ENCODE data around the gene SLC36A3.
"Not testable (repeated sequence)": the region's sequence is repeated elsewhere in the genome, so short reads cannot be mapped to it uniquely, and the experiment has no call there.

Gene SLC36A3

GRCh38 chr5:151317871-151318270 is 14.3 kb upstream of the SLC36A3 start:
- Histone ChIP-seq H3K4me1 (peaks cover 0 to 9% (median 6%) of the 10 kb centered on the region in 4 donors), H3K36me3 (no peaks in the 10 kb centered on the region), H3K9me3 (no peaks in the 10 kb centered on the region), H3K27ac (no peak overlapping the region), H3K4me3 (no peak overlapping the region), H3K27me3 (no peaks in the 10 kb centered on the region)
- TF ChIP-seq, protein P1, sequence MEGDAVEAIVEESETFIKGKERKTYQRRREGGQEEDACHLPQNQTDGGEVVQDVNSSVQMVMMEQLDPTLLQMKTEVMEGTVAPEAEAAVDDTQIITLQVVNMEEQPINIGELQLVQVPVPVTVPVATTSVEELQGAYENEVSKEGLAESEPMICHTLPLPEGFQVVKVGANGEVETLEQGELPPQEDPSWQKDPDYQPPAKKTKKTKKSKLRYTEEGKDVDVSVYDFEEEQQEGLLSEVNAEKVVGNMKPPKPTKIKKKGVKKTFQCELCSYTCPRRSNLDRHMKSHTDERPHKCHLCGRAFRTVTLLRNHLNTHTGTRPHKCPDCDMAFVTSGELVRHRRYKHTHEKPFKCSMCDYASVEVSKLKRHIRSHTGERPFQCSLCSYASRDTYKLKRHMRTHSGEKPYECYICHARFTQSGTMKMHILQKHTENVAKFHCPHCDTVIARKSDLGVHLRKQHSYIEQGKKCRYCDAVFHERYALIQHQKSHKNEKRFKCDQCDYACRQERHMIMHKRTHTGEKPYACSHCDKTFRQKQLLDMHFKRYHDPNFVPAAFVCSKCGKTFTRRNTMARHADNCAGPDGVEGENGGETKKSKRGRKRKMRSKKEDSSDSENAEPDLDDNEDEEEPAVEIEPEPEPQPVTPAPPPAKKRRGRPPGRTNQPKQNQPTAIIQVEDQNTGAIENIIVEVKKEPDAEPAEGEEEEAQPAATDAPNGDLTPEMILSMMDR (IDR thresholded peaks at IDR 0.05), result no peak
- intact Hi-C loops (cut with DNase I; ENCODE audit: low total_unique reads), result no loop called here
- no peak for DNase-seq

DNA sequence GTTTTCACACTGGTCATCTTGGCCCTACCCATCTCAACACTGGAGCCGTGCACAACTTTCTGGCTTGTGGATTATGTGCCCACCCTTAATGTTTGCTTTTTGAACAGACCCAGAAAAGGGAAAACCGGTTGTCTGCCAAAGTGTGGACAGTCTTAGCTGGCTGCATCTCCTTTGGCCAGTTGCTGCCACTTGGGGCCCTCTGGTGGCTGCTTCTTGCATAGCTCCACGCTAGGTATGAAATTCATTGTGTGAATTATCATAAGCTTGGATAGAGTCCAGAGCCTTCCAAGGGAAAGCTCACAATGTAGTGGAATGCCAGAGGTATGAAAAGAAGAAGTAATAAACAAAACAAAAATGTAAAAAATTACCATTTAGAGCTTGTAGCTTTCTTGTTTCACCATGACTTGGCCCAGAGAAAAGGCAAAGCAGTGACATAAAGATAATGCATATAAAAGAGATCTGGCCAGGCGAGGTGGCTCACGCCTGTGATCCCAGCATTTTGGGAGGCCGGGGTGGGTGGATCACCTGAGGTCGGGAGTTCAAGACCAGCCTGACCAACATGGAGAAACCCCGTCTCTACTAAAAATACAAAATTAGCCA is 12.5 kb upstream of the SLC36A3 start:
- peaks cover 0 to 9% (median 6%) of the 10 kb centered on the region in 4 donors for H3K4me1 ChIP-seq
- no peaks in the 10 kb centered on the region for H3K27me3 ChIP-seq
- no peak overlapping the region for H3K4me3 ChIP-seq
- peaks cover 0 to 7% (median 6%) of the 10 kb centered on the region in 3 donors for H3K9me3 ChIP-seq
- peaks cover 0 to 4% (median 0%) of the 10 kb centered on the region in 3 donors for H3K36me3 ChIP-seq
- no peak overlapping the region for H3K27ac ChIP-seq
- TF ChIP-seq, protein P1 (IDR thresholded peaks at IDR 0.05), result peak; percentile 60 to 76
- peak; percentile 69 to 78 for DNase-seq
- intact Hi-C loops (cut with DNase I; ENCODE audit: low total_unique reads), result no loop called here

- Histone ChIP-seq H3K4me3 (no peak overlapping the region), H3K9me3 (peaks cover 0 to 19% (median 11%) of the 10 kb centered on the region in 3 donors)
- intact Hi-C loops (cut with DNase I; ENCODE audit: low total_unique reads), result no loop called here
Observed at GRCh38 chr5:151313357-151313756, 9.8 kb upstream of the SLC36A3 start.

GRCh38 chr5:151312756-151313324 is 9.3 kb upstream of the SLC36A3 start:
- H3K9me3 ChIP-seq, result peaks cover 0 to 19% (median 11%) of the 10 kb centered on the region in 3 donors
- H3K27me3 ChIP-seq, result peaks cover 0 to 2% of the 10 kb centered on the region in 2 donors
- TF ChIP-seq, protein P1 (IDR thresholded peaks at IDR 0.05), result no peak
- no peak overlapping the region for H3K27ac ChIP-seq
- DNase-seq, result no peak
- H3K4me3 ChIP-seq, result no peak overlapping the region
- H3K36me3 ChIP-seq, result peaks cover 0 to 4% (median 0%) of the 10 kb centered on the region in 3 donors
- no peaks in the 10 kb centered on the region for H3K4me1 ChIP-seq
- intact Hi-C loops (cut with DNase I; ENCODE audit: low total_unique reads), result no loop called here

More at GRCh38 chr5:151313357-151313756, 9.8 kb upstream of the SLC36A3 start:
- Histone ChIP-seq H3K27ac (no peak overlapping the region), H3K36me3 (peaks cover 0 to 4% (median 0%) of the 10 kb centered on the region in 3 donors), H3K27me3 (peaks cover 0 to 2% of the 10 kb centered on the region in 2 donors), H3K4me1 (no peaks in the 10 kb centered on the region)
- TF ChIP-seq, protein P1 (IDR thresholded peaks at IDR 0.05), result no peak
- no peak for DNase-seq

- TF ChIP-seq, protein P1 (IDR thresholded peaks at IDR 0.05), result no peak
- H3K36me3 ChIP-seq, result peaks cover 0 to 4% (median 0%) of the 10 kb centered on the region in 3 donors
- H3K27ac ChIP-seq, result no peak overlapping the region
- no peak overlapping the region for H3K4me3 ChIP-seq
- H3K9me3 ChIP-seq, result peaks cover 0 to 19% (median 11%) of the 10 kb centered on the region in 3 donors
- peaks cover 0 to 2% of the 10 kb centered on the region in 2 donors for H3K27me3 ChIP-seq
- no peak for DNase-seq
- intact Hi-C loops (cut with DNase I; ENCODE audit: low total_unique reads), result no loop called here
- no peaks in the 10 kb centered on the region for H3K4me1 ChIP-seq
Observed at GRCh38 chr5:151310932-151311331, 7.4 kb upstream of the SLC36A3 start.

GRCh38 chr5:151309821-151310220 is 6.3 kb upstream of the SLC36A3 start:
- DNase-seq; H3K4me3 ChIP-seq; H3K4me1 ChIP-seq; H3K27ac ChIP-seq; H3K36me3 ChIP-seq; intact Hi-C loops (cut with DNase I; ENCODE audit: low total_unique reads); H3K27me3 ChIP-seq: not testable (repeated sequence)
- peaks cover 0 to 19% (median 11%) of the 10 kb centered on the region in 3 donors for H3K9me3 ChIP-seq

GRCh38 chr5:151309266-151309665 is 5.7 kb upstream of the SLC36A3 start:
- DNase-seq; intact Hi-C loops (cut with DNase I; ENCODE audit: low total_unique reads); H3K27ac ChIP-seq; H3K4me3 ChIP-seq; H3K36me3 ChIP-seq; H3K4me1 ChIP-seq; H3K27me3 ChIP-seq: not testable (repeated sequence)
- H3K9me3 ChIP-seq, result peaks cover 0 to 19% (median 11%) of the 10 kb centered on the region in 3 donors
